Activated naive CD4-positive, alpha-beta T cell treated with anti-CD3 and anti-CD28 coated beads, Interleukin-2, amount 50 U/mL, for 16 hours (primary cell): Measurements from ENCODE around the gene RCAN2.

ENCODE experiments used
- DNase-seq: peaks from one replicate; pipeline ENCODE4 v3.0.0-alpha.2; 2020

RCAN2 gene

GRCh38 chr6:46491628-46492547 is 639 bp upstream of the RCAN2 start:
- no peak for DNase-seq

DNA sequence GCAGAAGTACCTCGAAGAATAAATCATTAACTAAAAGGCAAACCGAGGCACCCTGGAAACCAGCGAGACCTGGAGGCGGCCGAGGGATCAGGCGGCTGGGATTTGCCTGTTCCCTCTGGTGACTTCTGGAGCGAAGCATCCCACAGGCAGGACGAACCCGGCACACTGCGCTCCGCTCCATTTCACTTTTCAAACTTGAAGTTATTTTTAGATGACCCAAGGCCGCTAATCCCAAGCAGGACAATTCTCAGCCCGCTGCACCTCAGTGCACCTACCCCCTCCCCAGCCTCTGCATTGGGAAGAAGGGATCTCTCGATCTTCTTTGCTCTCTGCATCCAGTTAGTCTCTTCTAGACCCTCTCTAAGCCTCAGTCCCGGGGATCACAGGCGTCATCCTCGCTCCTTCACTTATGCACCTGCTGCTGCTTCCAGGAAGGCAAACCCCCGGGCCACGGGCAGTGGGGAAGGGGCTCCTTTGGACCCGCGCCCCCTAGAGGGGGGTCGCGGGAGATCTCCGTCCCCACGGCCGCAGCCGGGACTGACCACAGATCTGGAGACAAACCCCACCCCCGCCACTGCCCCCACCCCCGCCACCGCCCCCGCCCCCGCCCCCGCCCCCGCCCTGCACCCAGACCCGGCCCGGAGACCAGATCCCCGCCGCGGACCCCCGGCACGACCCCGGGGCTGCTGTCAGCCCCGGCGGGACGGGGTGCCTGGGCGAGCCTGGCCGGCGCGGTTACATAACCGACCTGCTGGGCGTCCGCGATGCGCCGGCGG is 636 bp downstream of the RCAN2 start:
- DNase-seq, result peak; percentile 9

- DNase-seq, result no peak
These were observed 5.1 kb downstream of the RCAN2 start for GRCh38 chr6:46486181-46486580.

GRCh38 chr6:46484081-46484820 is 7.0 kb downstream of the RCAN2 start:
- no peak for DNase-seq

DNA sequence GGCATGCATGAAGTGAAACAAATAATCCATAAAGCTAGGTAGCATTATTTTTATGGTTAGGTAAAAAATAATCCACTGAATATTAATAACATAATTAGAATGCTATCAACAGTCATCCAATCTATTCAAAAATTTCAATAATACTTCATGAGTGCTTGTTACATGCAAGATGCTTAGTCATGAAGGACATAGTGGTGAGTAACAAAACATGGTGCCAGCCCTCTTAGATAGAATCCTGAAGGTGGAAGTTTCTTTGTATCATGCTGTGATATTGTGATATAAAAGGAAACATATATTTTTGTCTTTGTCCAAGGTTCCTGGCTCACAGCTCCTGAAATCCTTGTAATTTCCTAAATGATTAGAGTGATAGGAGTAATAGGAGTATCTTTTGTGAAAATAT is 14.9 kb downstream of the RCAN2 start:
- DNase-seq, result no peak

GRCh38 chr6:46473881-46474280 is 17.4 kb downstream of the RCAN2 start:
- DNase-seq, result no peak

DNA sequence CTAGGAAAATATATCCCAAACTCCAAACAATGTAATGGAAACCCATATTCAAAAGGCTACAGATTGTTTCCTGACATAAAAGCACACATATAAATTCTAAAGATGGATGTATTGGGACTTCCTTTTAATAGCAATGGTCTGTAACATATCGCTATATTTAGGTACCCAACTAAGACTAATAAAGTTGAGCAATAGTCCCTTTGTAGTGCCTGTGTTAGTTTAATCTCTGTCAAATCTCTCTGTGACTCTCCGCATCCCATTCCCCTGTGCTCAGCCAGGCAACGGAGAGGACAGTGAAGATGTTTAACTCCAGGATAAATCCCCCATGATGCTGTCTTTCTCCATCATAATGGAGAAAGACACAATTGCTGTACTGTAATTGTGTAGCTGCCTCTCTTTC is 19.0 kb downstream of the RCAN2 start:
- DNase-seq, result no peak

DNA sequence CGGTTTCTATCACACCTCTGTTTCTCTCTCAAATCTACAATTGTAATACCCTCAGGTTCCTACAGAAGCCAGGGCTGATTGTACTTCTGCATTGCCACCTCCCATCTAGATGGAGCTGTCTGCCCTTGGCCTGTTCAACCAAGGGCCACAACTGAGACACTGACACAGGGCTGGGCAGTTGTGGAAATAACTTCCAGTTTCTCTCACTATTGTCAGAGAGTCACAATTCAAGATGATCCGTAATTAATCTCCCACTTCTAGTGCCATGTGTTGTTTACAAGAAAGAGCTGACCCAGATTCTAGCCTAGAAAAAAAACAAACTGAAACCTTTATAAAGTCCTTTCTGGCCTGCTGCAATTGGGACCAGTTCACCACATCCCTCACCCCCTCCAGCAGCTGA is 22.2 kb downstream of the RCAN2 start:
- DNase-seq, result no peak

GRCh38 chr6:46468403-46469010 is 22.7 kb downstream of the RCAN2 start:
- no peak for DNase-seq

GRCh38 chr6:46466570-46466969 is 24.7 kb downstream of the RCAN2 start:
- no peak for DNase-seq

GRCh38 chr6:46465294-46466165 is 25.7 kb downstream of the RCAN2 start:
- DNase-seq, result no peak

DNA sequence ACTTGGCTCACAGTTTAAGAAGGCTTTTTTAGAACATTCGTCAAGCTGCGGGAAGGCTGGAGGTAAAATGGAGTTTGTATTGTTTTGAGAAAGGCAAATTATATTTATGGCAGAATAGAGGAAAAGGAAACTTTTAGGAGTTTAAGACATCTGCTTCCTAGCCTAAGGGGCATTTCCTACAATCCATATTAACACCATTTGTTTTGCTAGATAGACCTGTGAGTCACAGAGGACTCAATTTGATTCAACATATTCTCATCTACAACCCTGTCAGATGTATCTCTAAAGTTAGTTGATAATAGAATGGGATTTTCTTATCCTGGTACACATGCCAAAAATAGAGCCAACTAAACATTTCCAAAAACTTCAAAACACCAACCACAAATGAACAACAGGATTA is 35.0 kb downstream of the RCAN2 start:
- DNase-seq, result no peak

GRCh38 chr6:46454691-46455090 is 36.6 kb downstream of the RCAN2 start:
- no peak for DNase-seq

DNA sequence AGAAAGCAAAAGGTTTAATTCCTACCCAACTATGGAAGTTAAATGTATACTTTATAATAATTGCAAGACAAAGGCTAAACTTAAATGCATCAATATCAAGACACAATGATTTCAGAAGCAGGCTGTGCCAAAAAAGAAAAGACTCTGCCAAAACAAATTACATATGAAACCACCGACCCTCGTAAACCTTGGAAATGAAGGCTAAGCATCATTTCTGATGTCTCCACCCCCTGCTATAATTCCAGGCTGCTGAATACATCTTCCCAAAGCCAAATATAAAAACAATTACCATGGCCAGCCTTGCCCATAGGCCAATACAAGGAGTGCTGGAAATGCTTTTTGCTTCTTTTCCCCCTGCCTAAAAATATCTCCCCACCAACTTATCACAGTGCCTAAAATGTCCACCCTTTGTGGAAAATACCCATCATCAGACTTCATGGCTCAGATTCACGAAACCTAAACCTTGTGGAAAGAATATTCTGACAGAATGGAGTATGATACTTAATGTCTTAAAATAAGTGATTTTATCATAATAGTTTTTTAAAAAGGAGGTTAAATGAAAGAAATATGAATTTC is 37.4 kb downstream of the RCAN2 start:
- no peak for DNase-seq

- no peak for DNase-seq
These were observed 38.0 kb downstream of the RCAN2 start for GRCh38 chr6:46453216-46453615.

DNA sequence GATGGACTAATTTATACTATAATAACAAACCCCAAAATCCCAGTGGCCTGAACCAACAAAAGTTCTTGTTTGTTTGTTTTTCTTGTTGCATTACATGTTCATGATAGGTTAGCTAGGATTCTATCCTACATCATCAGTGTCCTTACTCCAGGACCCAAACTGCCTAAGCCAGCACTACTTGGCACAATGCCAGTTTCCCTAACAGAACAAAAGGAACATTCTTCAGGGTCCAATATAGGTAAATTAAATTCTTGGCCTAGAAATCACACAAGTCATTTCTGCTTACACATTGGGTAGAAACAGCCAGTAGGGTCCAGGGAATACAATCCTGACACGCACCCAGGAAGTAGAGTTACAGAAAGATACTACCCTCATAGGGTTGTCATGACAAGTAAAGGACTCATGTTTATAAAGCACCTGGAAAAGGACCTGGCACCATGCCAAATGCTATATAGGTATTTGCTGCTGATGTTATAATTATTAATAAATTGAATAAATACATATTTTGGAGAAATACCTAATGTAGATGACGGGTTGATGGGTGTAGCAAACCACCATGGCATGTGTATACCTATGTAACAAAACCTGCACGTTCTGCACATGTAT is 38.8 kb downstream of the RCAN2 start:
- DNase-seq, result no peak

DNA sequence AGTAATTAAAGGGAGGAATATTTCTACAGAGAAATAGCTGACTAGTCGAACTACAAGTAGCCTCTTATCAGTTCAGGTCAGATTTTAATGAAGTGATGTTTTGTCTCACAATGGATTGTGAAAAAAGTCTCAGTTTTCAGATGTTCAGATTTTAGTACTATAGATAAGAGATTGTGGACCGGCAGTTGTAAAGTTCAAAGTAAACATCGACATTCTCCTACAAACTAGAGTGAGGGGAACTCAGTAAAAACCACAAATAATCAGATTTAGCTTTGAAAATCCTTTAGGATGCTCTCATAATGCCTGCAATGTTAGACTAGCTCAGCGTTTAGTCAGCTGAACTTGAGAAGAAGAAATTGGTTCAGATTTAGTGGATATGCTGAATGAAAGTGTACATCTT is 39.9 kb downstream of the RCAN2 start:
- DNase-seq, result no peak

- no peak for DNase-seq
These were observed 46.3 kb downstream of the RCAN2 start for GRCh38 chr6:46444772-46445454.

GRCh38 chr6:46443623-46444022 is 47.6 kb downstream of the RCAN2 start:
- no peak for DNase-seq

DNA sequence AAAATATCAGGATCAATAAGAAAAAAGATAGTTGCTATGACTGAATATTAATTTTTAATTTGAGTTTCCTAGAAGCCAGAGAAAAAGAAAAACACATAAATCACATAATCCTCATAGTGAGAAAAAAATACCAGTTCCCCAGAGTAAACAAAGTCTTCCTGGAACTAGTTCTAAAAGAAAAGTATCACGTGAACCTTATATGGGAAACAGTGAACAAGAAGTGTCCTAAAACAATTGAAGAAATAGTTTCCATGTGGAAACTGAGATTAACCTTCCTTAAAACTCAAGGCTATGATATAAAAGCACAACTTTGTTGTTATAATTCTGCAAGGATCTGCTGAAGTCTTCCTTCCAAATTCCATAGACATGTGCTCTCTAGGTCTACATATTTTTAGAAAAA is 50.6 kb downstream of the RCAN2 start:
- DNase-seq, result no peak

DNA sequence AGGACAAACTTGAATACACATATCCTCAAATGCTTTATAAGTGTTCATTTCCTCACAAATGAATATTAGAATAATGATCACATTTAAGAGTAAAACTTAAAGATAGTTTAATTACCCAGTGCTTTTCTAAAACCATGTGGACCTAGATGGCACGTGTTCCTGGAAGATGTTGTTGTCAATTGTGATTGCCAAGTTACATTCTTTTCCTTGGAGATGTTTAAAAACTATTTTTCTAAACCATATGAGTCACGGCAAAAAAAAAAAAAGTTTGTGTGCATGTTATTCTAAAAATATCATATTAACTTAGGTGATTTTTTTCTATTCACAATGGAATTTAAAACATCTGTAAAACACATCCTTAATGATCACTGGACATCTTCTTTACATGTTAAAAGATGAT is 51.1 kb downstream of the RCAN2 start:
- no peak for DNase-seq
